CD8-positive, alpha-beta memory T cell (primary cell): ENCODE data around the gene SLC8A3. TPM values are rescaled to one million over a fixed set of nuclear protein-coding genes. Genes with fewer than 3 reads are reported as not detected.
A peak's percentile ranks its signal among the peaks of the same experiment; 100 is the strongest.
"Not testable (repeated sequence)": the region's sequence is repeated elsewhere in the genome, so short reads cannot be mapped to it uniquely, and the experiment has no call there.

Experiments used
- CTCF ChIA-PET: fragments of 350-600 bp; sonication (Branson Sonifier 250); formaldehyde crosslinking; loops from one replicate; lab custom pipeline; 2021; ENCODE audit warnings: antibody characterized with exemption; lab: Charles Lee
- POLR2A ChIA-PET: fragments of 350-600 bp; sonication (Branson Sonifier 250); formaldehyde crosslinking; loops from one replicate; lab custom pipeline; 2021; ENCODE audit warnings: antibody characterized with exemption; lab: Charles Lee
- DNase-seq, 5 donors: peaks; one replicate each; pipeline versions ENCODE4 v3.0.0 to v3.0.0-alpha.2; 2020 to 2022; ENCODE audit warnings: mixed read lengths in 1 of 5
- H3K27ac ChIP-seq: one replicate; pipeline ENCODE4 v1.7.0; 2013; ENCODE audit warnings: low read depth, mild to moderate bottlenecking, low read length, moderate library complexity
- H3K27me3 ChIP-seq: 2 replicates; pipeline ENCODE4 v1.7.0; 2013; ENCODE audit warnings: low read length, mild to moderate bottlenecking; ENCODE audit not compliant: insufficient read depth, poor library complexity, severe bottlenecking
- H3K36me3 ChIP-seq: 2 replicates; pipeline ENCODE4 v1.7.0; 2013; ENCODE audit warnings: mild to moderate bottlenecking, low read length, moderate library complexity; ENCODE audit not compliant: insufficient read depth
- H3K4me1 ChIP-seq: 2 replicates; pipeline ENCODE4 v1.7.0; 2013; ENCODE audit warnings: mild to moderate bottlenecking, low read length, moderate library complexity; ENCODE audit not compliant: insufficient read depth
- H3K4me3 ChIP-seq: 2 replicates; pipeline ENCODE4 v1.7.0; 2013; ENCODE audit warnings: mild to moderate bottlenecking, low read length
- H3K9me3 ChIP-seq: 2 replicates; pipeline ENCODE4 v1.7.0; 2013; ENCODE audit warnings: mild to moderate bottlenecking, low read length
- H3K27ac Mint-ChIP-seq, 8 donors: one replicate each; pipeline ENCODE4 v1.8.0; 2020 to 2021; ENCODE audit warnings: mixed read lengths in 8 of 8, mild to moderate bottlenecking in 6 of 8, inconsistent platforms in 3 of 8, moderate library complexity in 3 of 8
- H3K27me3 Mint-ChIP-seq, 2 donors: one replicate each; pipeline ENCODE4 v1.8.0; 2020 to 2021; ENCODE audit warnings: mixed read lengths in 2 of 2, mild to moderate bottlenecking in 1 of 2, moderate library complexity in 1 of 2
- H3K36me3 Mint-ChIP-seq, 3 donors: one replicate each; pipeline ENCODE4 v1.8.0; 2020 to 2021; ENCODE audit warnings: mixed read lengths in 3 of 3, inconsistent platforms in 1 of 3, mild to moderate bottlenecking in 1 of 3
- H3K4me1 Mint-ChIP-seq, 3 donors: one replicate each; pipeline ENCODE4 v1.8.0; 2020 to 2021; ENCODE audit warnings: mixed read lengths in 3 of 3, inconsistent platforms in 1 of 3, mild to moderate bottlenecking in 1 of 3
- H3K4me3 Mint-ChIP-seq, 7 donors: one replicate each; pipeline ENCODE4 v1.8.0; 2020 to 2021; ENCODE audit warnings: mixed read lengths in 7 of 7, mild to moderate bottlenecking in 6 of 7, moderate library complexity in 4 of 7, inconsistent platforms in 2 of 7
- H3K9me3 Mint-ChIP-seq, 5 donors: one replicate each; pipeline ENCODE4 v1.8.0; 2020 to 2022; ENCODE audit warnings: mixed read lengths in 5 of 5, mild to moderate bottlenecking in 3 of 5, moderate library complexity in 2 of 5, inconsistent platforms in 1 of 5
- polyA plus RNA-seq: library from polyadenylated mRNA; unstranded; fragments of 300-500 nt; fragmentation: Illumina TruSeq; gene quantifications from one replicate; pipeline ENCODE4 v1.2.3, GENCODE V29; 2021
- total RNA-seq, 2 experiments: library from RNA; stranded (reverse); gene quantifications; one replicate each; pipeline ENCODE4 v1.2.3, GENCODE V29; 2021

The SLC8A3 gene
- total RNA-seq (under 1 TPM in 1 of 2 experiments, not detected in 1; 0.09 TPM), polyA plus RNA-seq (not detected)

- Histone ChIP-seq H3K27ac (no peak within 1 kb of the TSS), H3K9me3 (no peaks in the 10 kb centered on the region), H3K36me3 (no peaks in the 10 kb centered on the region), H3K4me3 (peak within 1 kb of the TSS; percentile 45), H3K4me1 (no peaks in the 10 kb centered on the region), H3K27me3 (peaks cover 12% of the 10 kb centered on the region)
- Mint-ChIP-seq H3K27ac (peak within 1 kb of the TSS in 1 of 8 donors; percentile 3), H3K27me3 (peaks cover 38 to 73% of the 10 kb centered on the region in 2 donors), H3K4me1 (peaks cover 13 to 27% (median 18%) of the 10 kb centered on the region in 3 donors), H3K4me3 (peak within 1 kb of the TSS; percentile 35 to 91 (median 72)), H3K36me3 (no peaks in the 10 kb centered on the region), H3K9me3 (peaks cover 0 to 5% (median 0%) of the 10 kb centered on the region in 5 donors)
- ChIA-PET POLR2A (no interaction called here), CTCF (no interaction called here)
- DNase-seq = no peak
Observed at GRCh38 chr14:70188659-70189455, at the start of gene SLC8A3. Gene SLC8A3 (minus strand): TSS chr14:70188951. CDS start chr14:70168422, 20,529 bp downstream.

GRCh38 chr14:70237710-70238109, 49.0 kb upstream of the SLC8A3 start:
- Histone ChIP-seq H3K27ac (peak overlapping the region; percentile 43), H3K9me3 (no peaks in the 10 kb centered on the region), H3K36me3 (no peaks in the 10 kb centered on the region), H3K4me1 (no peaks in the 10 kb centered on the region), H3K4me3 (no peak overlapping the region), H3K27me3 (no peaks in the 10 kb centered on the region)
- Mint-ChIP-seq H3K27ac (no peak overlapping the region), H3K4me1 (no peaks in the 10 kb centered on the region), H3K4me3 (no peak overlapping the region), H3K27me3 (peaks cover 22 to 47% of the 10 kb centered on the region in 2 donors), H3K36me3 (no peaks in the 10 kb centered on the region), H3K9me3 (peaks cover 0 to 15% (median 9%) of the 10 kb centered on the region in 5 donors)
- no peak for DNase-seq
- POLR2A ChIA-PET = no interaction called here
- CTCF ChIA-PET = no interaction called here

- no peaks in the 10 kb centered on the region for H3K36me3 Mint-ChIP-seq
Observed at GRCh38 chr14:70234066-70234950, 45.6 kb upstream of the SLC8A3 start.

GRCh38 chr14:70231756-70232544, 43.2 kb upstream of the SLC8A3 start:
- H3K4me1 ChIP-seq, H3K9me3 ChIP-seq, H3K27ac ChIP-seq, H3K4me1 Mint-ChIP-seq, H3K36me3 Mint-ChIP-seq, H3K36me3 ChIP-seq, H3K27me3 ChIP-seq, H3K4me3 Mint-ChIP-seq, DNase-seq, H3K9me3 Mint-ChIP-seq, H3K27ac Mint-ChIP-seq, H3K4me3 ChIP-seq, POLR2A ChIA-PET, CTCF ChIA-PET: not testable (repeated sequence)
- peaks cover 26 to 43% of the 10 kb centered on the region in 2 donors for H3K27me3 Mint-ChIP-seq

More at GRCh38 chr14:70234066-70234950, 45.6 kb upstream of the SLC8A3 start:
- no peaks in the 10 kb centered on the region for H3K36me3 ChIP-seq
- CTCF ChIA-PET = no interaction called here
- Mint-ChIP-seq H3K4me3 (no peak overlapping the region), H3K27ac (no peak overlapping the region), H3K27me3 (peaks cover 23 to 45% of the 10 kb centered on the region in 2 donors), H3K9me3 (peaks cover 0 to 2% (median 0%) of the 10 kb centered on the region in 5 donors), H3K4me1 (no peaks in the 10 kb centered on the region)
- H3K4me3 ChIP-seq = no peak overlapping the region
- DNase-seq = no peak
- H3K4me1 ChIP-seq = no peaks in the 10 kb centered on the region
- POLR2A ChIA-PET = no interaction called here
- no peaks in the 10 kb centered on the region for H3K27me3 ChIP-seq
- H3K27ac ChIP-seq = no peak overlapping the region
- H3K9me3 ChIP-seq = no peaks in the 10 kb centered on the region

GRCh38 chr14:70229877-70230640, 41.3 kb upstream of the SLC8A3 start:
- Mint-ChIP-seq H3K27me3 (peaks cover 26 to 46% of the 10 kb centered on the region in 2 donors), H3K4me3 (peak overlapping the region in 1 of 7 donors; percentile 10)
- H3K9me3 ChIP-seq, DNase-seq, H3K36me3 Mint-ChIP-seq, H3K4me3 ChIP-seq, H3K36me3 ChIP-seq, H3K27ac ChIP-seq, H3K27ac Mint-ChIP-seq, H3K4me1 Mint-ChIP-seq, POLR2A ChIA-PET, H3K27me3 ChIP-seq, H3K9me3 Mint-ChIP-seq, CTCF ChIA-PET, H3K4me1 ChIP-seq: not testable (repeated sequence)

- POLR2A ChIA-PET = no interaction called here
- H3K36me3 ChIP-seq = no peaks in the 10 kb centered on the region
- Mint-ChIP-seq H3K4me3 (no peak overlapping the region), H3K36me3 (no peaks in the 10 kb centered on the region), H3K9me3 (no peaks in the 10 kb centered on the region), H3K27me3 (peaks cover 8 to 26% of the 10 kb centered on the region in 2 donors), H3K4me1 (no peaks in the 10 kb centered on the region), H3K27ac (no peak overlapping the region)
- no peak overlapping the region for H3K4me3 ChIP-seq
- H3K27me3 ChIP-seq = no peaks in the 10 kb centered on the region
- no peaks in the 10 kb centered on the region for H3K9me3 ChIP-seq
- DNase-seq = no peak
- H3K27ac ChIP-seq = no peak overlapping the region
- CTCF ChIA-PET = no interaction called here
- H3K4me1 ChIP-seq = no peaks in the 10 kb centered on the region
Observed at GRCh38 chr14:70213721-70214282, 25.1 kb upstream of the SLC8A3 start.

GRCh38 chr14:70212752-70213151, 24.0 kb upstream of the SLC8A3 start:
- no peak overlapping the region for H3K27ac Mint-ChIP-seq

More at GRCh38 chr14:70212752-70213151, 24.0 kb upstream of the SLC8A3 start:
- H3K4me1 Mint-ChIP-seq = no peaks in the 10 kb centered on the region
- DNase-seq = no peak
- no peaks in the 10 kb centered on the region for H3K9me3 Mint-ChIP-seq
- no peaks in the 10 kb centered on the region for H3K27me3 ChIP-seq
- H3K27ac ChIP-seq = no peak overlapping the region
- CTCF ChIA-PET = interaction anchor here (0.6 kb wide), 1 partner anchor 1543 kb away, joined by 3 read pairs; no protein-coding TSS in a partner anchor
- no peak overlapping the region for H3K4me3 ChIP-seq
- H3K9me3 ChIP-seq = no peaks in the 10 kb centered on the region
- no peaks in the 10 kb centered on the region for H3K36me3 ChIP-seq
- no peaks in the 10 kb centered on the region for H3K36me3 Mint-ChIP-seq
- no peak overlapping the region for H3K4me3 Mint-ChIP-seq
- peaks cover 13 to 29% of the 10 kb centered on the region in 2 donors for H3K27me3 Mint-ChIP-seq
- POLR2A ChIA-PET = no interaction called here
- no peaks in the 10 kb centered on the region for H3K4me1 ChIP-seq
